ENCODE results near the gene EMC8.
"Not testable (repeated sequence)": the region's sequence is repeated elsewhere in the genome, so short reads cannot be mapped to it uniquely, and the experiment has no call there.

DNA sequence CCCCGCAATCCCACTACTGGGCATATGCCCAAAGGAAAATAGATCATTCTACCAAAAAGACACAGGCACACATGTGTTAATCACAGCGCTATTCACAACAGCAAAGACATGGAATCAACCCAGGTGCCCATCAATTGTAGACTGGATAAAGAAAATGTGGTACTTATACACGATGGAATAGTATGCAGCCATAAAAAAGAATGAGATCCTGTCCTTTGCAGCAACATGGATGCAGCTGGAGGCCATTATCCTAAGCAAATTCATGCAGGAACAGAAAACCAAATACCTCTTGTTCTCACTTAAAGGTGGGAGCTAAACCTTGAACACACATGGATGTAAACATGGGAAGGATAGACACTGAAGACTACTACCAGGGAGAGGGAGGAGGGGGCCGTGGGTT lies 38.3 kb upstream of the EMC8 start:
- TF ChIP-seq CTCF (IDR thresholded peaks at IDR 0.05); EZH2 (IDR thresholded peaks at IDR 0.05; ENCODE audit: borderline replicate concordance, insufficient read depth, low read depth, low read length, poor library complexity, severe bottlenecking): not testable (repeated sequence)
